A549 (cell line): Measurements from ENCODE around the gene TMEM272.

ENCODE experiments used
- HOXA7 ChIP-seq: fragments of 250-450 bp; sonication (Bioruptor Pico); IDR thresholded peaks from 2 replicates; pipeline ENCODE4 v1.5.0; 2020; ENCODE audit warnings: mild to moderate bottlenecking, moderate library complexity
- MAZ ChIP-seq: fragments of 150-350 bp; IDR thresholded peaks from 2 replicates; pipeline ENCODE4 v1.6.1; 2014; ENCODE audit warnings: antibody characterized with exemption, low read depth, low read length, borderline replicate concordance
- TF ChIP-seq, protein P1 (sequence below): fragments of >200 bp; sonication (Bioruptor Twin); formaldehyde crosslinking; IDR thresholded peaks from 3 replicates; pipeline ENCODE4 v1.5.1; 2016

DNA sequence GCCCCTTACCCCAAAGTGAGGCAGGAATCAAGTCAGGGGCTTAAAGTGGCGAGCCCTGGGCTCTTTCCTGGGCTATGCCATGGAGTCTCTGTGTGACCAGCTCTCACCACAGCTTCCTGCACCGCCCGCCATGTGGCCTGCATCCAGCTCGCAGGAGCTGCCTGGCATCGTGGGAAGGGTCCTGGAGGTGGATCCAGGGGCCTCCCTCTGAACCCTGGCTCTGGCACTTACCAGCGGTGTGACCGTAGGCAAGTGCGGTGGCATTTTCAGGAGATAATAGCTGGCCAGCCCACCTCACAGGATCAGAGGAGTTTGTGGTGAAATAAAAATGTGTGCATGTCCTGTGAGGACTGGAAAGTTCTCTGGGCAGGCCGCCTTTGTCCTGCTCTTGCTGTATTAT is 67.1 kb downstream of the TMEM272 start:
- TF ChIP-seq, protein P1, sequence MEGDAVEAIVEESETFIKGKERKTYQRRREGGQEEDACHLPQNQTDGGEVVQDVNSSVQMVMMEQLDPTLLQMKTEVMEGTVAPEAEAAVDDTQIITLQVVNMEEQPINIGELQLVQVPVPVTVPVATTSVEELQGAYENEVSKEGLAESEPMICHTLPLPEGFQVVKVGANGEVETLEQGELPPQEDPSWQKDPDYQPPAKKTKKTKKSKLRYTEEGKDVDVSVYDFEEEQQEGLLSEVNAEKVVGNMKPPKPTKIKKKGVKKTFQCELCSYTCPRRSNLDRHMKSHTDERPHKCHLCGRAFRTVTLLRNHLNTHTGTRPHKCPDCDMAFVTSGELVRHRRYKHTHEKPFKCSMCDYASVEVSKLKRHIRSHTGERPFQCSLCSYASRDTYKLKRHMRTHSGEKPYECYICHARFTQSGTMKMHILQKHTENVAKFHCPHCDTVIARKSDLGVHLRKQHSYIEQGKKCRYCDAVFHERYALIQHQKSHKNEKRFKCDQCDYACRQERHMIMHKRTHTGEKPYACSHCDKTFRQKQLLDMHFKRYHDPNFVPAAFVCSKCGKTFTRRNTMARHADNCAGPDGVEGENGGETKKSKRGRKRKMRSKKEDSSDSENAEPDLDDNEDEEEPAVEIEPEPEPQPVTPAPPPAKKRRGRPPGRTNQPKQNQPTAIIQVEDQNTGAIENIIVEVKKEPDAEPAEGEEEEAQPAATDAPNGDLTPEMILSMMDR = no peak
- TF ChIP-seq MAZ = no peak
- no peak for TF ChIP-seq HOXA7
